Stimulated activated naive B cell treated with anti-CD40 and anti-IgM and Interleukin-4, amounts not matched to agents 10 μg/mL and 1 μg/mL and 100 μg/mL, for 72 hours (primary cell): ENCODE results near the gene DEPDC5.
"Not testable (repeated sequence)": the region's sequence is repeated elsewhere in the genome, so short reads cannot be mapped to it uniquely, and the experiment has no call there.

Experiments
- ATAC-seq, 2 donors: fragments of 150-1000 bp; cut with Tn5 transposase; replicated peaks; 2 replicates each; pipeline ENCODE4 v1.10.0; 2021; ENCODE audit warnings: moderate library complexity in 1 of 2
- DNase-seq: peaks from one replicate; pipeline ENCODE4 v3.0.0; 2021
- H3K27ac Mint-ChIP-seq: one replicate; pipeline ENCODE4 v1.8.0; 2022; ENCODE audit warnings: mild to moderate bottlenecking, mixed read lengths
- H3K27me3 Mint-ChIP-seq, 2 donors: one replicate each; pipeline ENCODE4 v1.8.0; 2022; ENCODE audit warnings: mixed read lengths in 2 of 2
- H3K36me3 Mint-ChIP-seq, 2 donors: one replicate each; pipeline ENCODE4 v1.8.0; 2022; ENCODE audit warnings: mixed read lengths in 2 of 2, mild to moderate bottlenecking in 1 of 2
- H3K4me1 Mint-ChIP-seq, 2 donors: one replicate each; pipeline ENCODE4 v1.8.0; 2022; ENCODE audit warnings: mixed read lengths in 2 of 2, mild to moderate bottlenecking in 1 of 2
- H3K4me3 Mint-ChIP-seq, 2 donors: one replicate each; pipeline ENCODE4 v1.8.0; 2022; ENCODE audit warnings: mild to moderate bottlenecking in 2 of 2, mixed read lengths in 2 of 2, moderate library complexity in 1 of 2
- H3K9me3 Mint-ChIP-seq, 2 donors: one replicate each; pipeline ENCODE4 v1.8.0; 2022; ENCODE audit warnings: mixed read lengths in 2 of 2, mild to moderate bottlenecking in 1 of 2

Gene DEPDC5

GRCh38 chr22:31813898-31814297 is 60.1 kb downstream of the DEPDC5 start:
- H3K27ac Mint-ChIP-seq, DNase-seq, ATAC-seq, H3K4me1 Mint-ChIP-seq, H3K4me3 Mint-ChIP-seq, H3K27me3 Mint-ChIP-seq, H3K9me3 Mint-ChIP-seq: not testable (repeated sequence)
- H3K36me3 Mint-ChIP-seq = peaks cover 47 to 63% of the 10 kb centered on the region in 2 donors

GRCh38 chr22:31814942-31815341 is 61.1 kb downstream of the DEPDC5 start:
- Mint-ChIP-seq H3K27ac (no peak overlapping the region), H3K4me3 (no peak overlapping the region)

GRCh38 chr22:31815383-31815814 is 61.6 kb downstream of the DEPDC5 start:
- ATAC-seq, H3K27me3 Mint-ChIP-seq, H3K9me3 Mint-ChIP-seq, DNase-seq, H3K27ac Mint-ChIP-seq, H3K4me3 Mint-ChIP-seq, H3K4me1 Mint-ChIP-seq: not testable (repeated sequence)
- H3K36me3 Mint-ChIP-seq = peaks cover 49 to 61% of the 10 kb centered on the region in 2 donors

More at GRCh38 chr22:31814942-31815341, 61.1 kb downstream of the DEPDC5 start:
- no peak for DNase-seq
- Mint-ChIP-seq H3K27me3 (no peaks in the 10 kb centered on the region), H3K4me1 (peaks cover 0 to 5% of the 10 kb centered on the region in 2 donors), H3K36me3 (peaks cover 50 to 62% of the 10 kb centered on the region in 2 donors), H3K9me3 (no peaks in the 10 kb centered on the region)
- no peak for ATAC-seq

- H3K36me3 Mint-ChIP-seq = peaks cover 45 to 62% of the 10 kb centered on the region in 2 donors
- H3K4me1 Mint-ChIP-seq = peaks cover 0 to 9% of the 10 kb centered on the region in 2 donors
- H3K4me3 Mint-ChIP-seq = no peak overlapping the region
- no peak for DNase-seq
- no peak for ATAC-seq
- H3K27me3 Mint-ChIP-seq = no peaks in the 10 kb centered on the region
- no peak overlapping the region for H3K27ac Mint-ChIP-seq
- H3K9me3 Mint-ChIP-seq = no peaks in the 10 kb centered on the region
These were observed 62.9 kb downstream of the DEPDC5 start for GRCh38 chr22:31816750-31817149.

GRCh38 chr22:31818481-31819392 is 64.9 kb downstream of the DEPDC5 start:
- H3K27ac Mint-ChIP-seq = peak overlapping the region; percentile 14

GRCh38 chr22:31820655-31821054 is 66.8 kb downstream of the DEPDC5 start:
- ATAC-seq (no peak), DNase-seq (no peak)
- Mint-ChIP-seq H3K9me3 (no peaks in the 10 kb centered on the region), H3K4me3 (no peak overlapping the region), H3K36me3 (peaks cover 53 to 72% of the 10 kb centered on the region in 2 donors), H3K27me3 (no peaks in the 10 kb centered on the region), H3K4me1 (peaks cover 8 to 11% of the 10 kb centered on the region in 2 donors), H3K27ac (no peak overlapping the region)

More at GRCh38 chr22:31818481-31819392, 64.9 kb downstream of the DEPDC5 start:
- H3K4me1 Mint-ChIP-seq = peaks cover 8 to 9% of the 10 kb centered on the region in 2 donors
- no peak for DNase-seq
- peaks cover 50 to 75% of the 10 kb centered on the region in 2 donors for H3K36me3 Mint-ChIP-seq
- H3K27me3 Mint-ChIP-seq = no peaks in the 10 kb centered on the region
- H3K4me3 Mint-ChIP-seq = no peak overlapping the region
- H3K9me3 Mint-ChIP-seq = no peaks in the 10 kb centered on the region
- ATAC-seq = no peak

GRCh38 chr22:31821572-31821971 is 67.8 kb downstream of the DEPDC5 start:
- Mint-ChIP-seq H3K9me3 (no peaks in the 10 kb centered on the region), H3K27me3 (no peaks in the 10 kb centered on the region), H3K36me3 (peaks cover 48 to 66% of the 10 kb centered on the region in 2 donors), H3K27ac (no peak overlapping the region), H3K4me3 (no peak overlapping the region), H3K4me1 (peaks cover 8 to 11% of the 10 kb centered on the region in 2 donors)
- DNase-seq (no peak), ATAC-seq (no peak)

GRCh38 chr22:31822523-31822922 is 68.7 kb downstream of the DEPDC5 start:
- Mint-ChIP-seq H3K4me1 (peaks cover 8 to 11% of the 10 kb centered on the region in 2 donors), H3K27ac (no peak overlapping the region), H3K27me3 (no peaks in the 10 kb centered on the region), H3K36me3 (peaks cover 42 to 60% of the 10 kb centered on the region in 2 donors), H3K9me3 (no peaks in the 10 kb centered on the region), H3K4me3 (no peak overlapping the region)
- ATAC-seq (no peak), DNase-seq (no peak)

- no peaks in the 10 kb centered on the region for H3K27me3 Mint-ChIP-seq
- peaks cover 25 to 31% of the 10 kb centered on the region in 2 donors for H3K4me1 Mint-ChIP-seq
- ATAC-seq = no peak
- DNase-seq = no peak
- no peak overlapping the region for H3K4me3 Mint-ChIP-seq
- H3K9me3 Mint-ChIP-seq = no peaks in the 10 kb centered on the region
- peaks cover 51 to 64% of the 10 kb centered on the region in 2 donors for H3K36me3 Mint-ChIP-seq
- H3K27ac Mint-ChIP-seq = no peak overlapping the region
These were observed 71.7 kb downstream of the DEPDC5 start for GRCh38 chr22:31825513-31825912.

- Mint-ChIP-seq H3K27ac (no peak overlapping the region), H3K27me3 (no peaks in the 10 kb centered on the region), H3K36me3 (peaks cover 46 to 56% of the 10 kb centered on the region in 2 donors), H3K4me1 (peaks cover 22 to 33% of the 10 kb centered on the region in 2 donors), H3K4me3 (no peak overlapping the region), H3K9me3 (no peaks in the 10 kb centered on the region)
- ATAC-seq = no peak
- DNase-seq = no peak
These were observed 72.6 kb downstream of the DEPDC5 start for GRCh38 chr22:31826443-31826842.

GRCh38 chr22:31828739-31829138 is 74.9 kb downstream of the DEPDC5 start:
- H3K27me3 Mint-ChIP-seq = no peaks in the 10 kb centered on the region
- ATAC-seq = peak; percentile 52 to 74

GRCh38 chr22:31829505-31829904 is 75.7 kb downstream of the DEPDC5 start:
- peaks cover 24 to 30% of the 10 kb centered on the region in 2 donors for H3K4me1 Mint-ChIP-seq
- H3K27me3 Mint-ChIP-seq = no peaks in the 10 kb centered on the region
- DNase-seq (peak; percentile 29), ATAC-seq (peak; percentile 63 to 83)
- H3K4me3 Mint-ChIP-seq = no peak overlapping the region
- no peaks in the 10 kb centered on the region for H3K9me3 Mint-ChIP-seq
- H3K27ac Mint-ChIP-seq = peak overlapping the region; percentile 84
- H3K36me3 Mint-ChIP-seq = peaks cover 46 to 54% of the 10 kb centered on the region in 2 donors

More at GRCh38 chr22:31828739-31829138, 74.9 kb downstream of the DEPDC5 start:
- DNase-seq = no peak
- H3K4me3 Mint-ChIP-seq = no peak overlapping the region
- H3K9me3 Mint-ChIP-seq = no peaks in the 10 kb centered on the region
- peaks cover 22 to 26% of the 10 kb centered on the region in 2 donors for H3K4me1 Mint-ChIP-seq
- peak overlapping the region; percentile 84 for H3K27ac Mint-ChIP-seq
- peaks cover 44 to 52% of the 10 kb centered on the region in 2 donors for H3K36me3 Mint-ChIP-seq

GRCh38 chr22:31830721-31831070 is 76.9 kb downstream of the DEPDC5 start:
- DNase-seq = no peak
- Mint-ChIP-seq H3K27me3 (no peaks in the 10 kb centered on the region), H3K4me1 (peaks cover 22 to 30% of the 10 kb centered on the region in 2 donors), H3K36me3 (peaks cover 43 to 54% of the 10 kb centered on the region in 2 donors), H3K27ac (no peak overlapping the region), H3K9me3 (no peaks in the 10 kb centered on the region), H3K4me3 (no peak overlapping the region)
- ATAC-seq = no peak

GRCh38 chr22:31833930-31834329 is 80.1 kb downstream of the DEPDC5 start:
- Mint-ChIP-seq H3K4me3 (no peak overlapping the region), H3K36me3 (peaks cover 42 to 55% of the 10 kb centered on the region in 2 donors)
- no peak for ATAC-seq

GRCh38 chr22:31836010-31836409 is 82.2 kb downstream of the DEPDC5 start:
- no peak overlapping the region for H3K4me3 Mint-ChIP-seq
- H3K4me1 Mint-ChIP-seq = peaks cover 2 to 6% of the 10 kb centered on the region in 2 donors
- no peak for DNase-seq
- no peaks in the 10 kb centered on the region for H3K27me3 Mint-ChIP-seq
- peaks cover 40 to 51% of the 10 kb centered on the region in 2 donors for H3K36me3 Mint-ChIP-seq
- H3K27ac Mint-ChIP-seq = no peak overlapping the region
- H3K9me3 Mint-ChIP-seq = no peaks in the 10 kb centered on the region
- ATAC-seq = no peak

More at GRCh38 chr22:31833930-31834329, 80.1 kb downstream of the DEPDC5 start:
- DNase-seq = no peak
- H3K4me1 Mint-ChIP-seq = peaks cover 13 to 23% of the 10 kb centered on the region in 2 donors
- peak overlapping the region; percentile 42 for H3K27ac Mint-ChIP-seq
- no peaks in the 10 kb centered on the region for H3K9me3 Mint-ChIP-seq
- no peaks in the 10 kb centered on the region for H3K27me3 Mint-ChIP-seq
